ENCODE data around the gene SCN1A.

DNA sequence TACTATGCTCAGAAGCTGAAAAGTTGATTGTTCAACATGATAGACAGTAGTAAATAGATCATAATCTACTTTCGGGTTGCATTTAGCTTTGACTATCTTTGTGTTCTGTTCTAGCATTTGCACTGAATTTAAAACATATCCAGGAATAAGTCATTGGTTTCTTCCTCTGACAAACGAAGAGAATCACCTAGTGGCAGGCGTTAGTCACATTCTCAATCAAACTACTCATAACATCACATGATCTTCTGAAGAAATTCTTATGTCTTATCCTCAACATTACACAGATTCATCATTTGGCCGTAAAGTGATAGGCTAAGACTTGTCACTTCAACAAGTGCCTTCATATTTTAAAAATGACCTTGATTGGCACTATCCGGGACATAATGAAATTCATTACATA is 110.6 kb downstream of the SCN1A start:
- TF ChIP-seq POU2F2 (IDR thresholded peaks at IDR 0.05; ENCODE audit: low read depth, low read length) = no peak
- no peak for TF ChIP-seq POLR2A (IDR thresholded peaks at IDR 0.05; ENCODE audit: low read depth, low read length)
- no peak for TF ChIP-seq POLR2AphosphoS5 (IDR thresholded peaks at IDR 0.05; ENCODE audit: low read depth, low read length)
- no peak for TF ChIP-seq TAF1 (IDR thresholded peaks at IDR 0.05; ENCODE audit: low read depth, low read length)
- no peak for TF ChIP-seq SPI1 (IDR thresholded peaks at IDR 0.05; ENCODE audit: low read depth, low read length)
- TF ChIP-seq PAX5 (IDR thresholded peaks at IDR 0.05; ENCODE audit: insufficient read depth, low read length, severe bottlenecking) = no peak
